NB4 (cell line): ENCODE results near the gene RAMP3.

Experiments
- CTCF ChIP-seq: IDR thresholded peaks from one replicate; pipeline ENCODE4 v1.5.1; 2012; ENCODE audit warnings: low read depth, low read length
- MAX ChIP-seq: IDR thresholded peaks from 2 replicates; pipeline ENCODE4 v1.6.1; 2011; ENCODE audit warnings: low read depth, low read length
- MYC ChIP-seq: IDR thresholded peaks from 2 replicates; pipeline ENCODE4 v1.6.1; 2011; ENCODE audit warnings: low read depth, low read length
- POLR2A ChIP-seq: IDR thresholded peaks from 2 replicates; pipeline ENCODE4 v1.6.1; 2011; ENCODE audit warnings: mild to moderate bottlenecking; ENCODE audit not compliant: insufficient read length; ENCODE audit errors: extremely low read depth

- no peak for TF ChIP-seq CTCF
- TF ChIP-seq POLR2A: no peak
- TF ChIP-seq MAX: no peak
- no peak for TF ChIP-seq MYC
Measured at GRCh38 chr7:45162311-45162845, 4.8 kb downstream of the RAMP3 start.
